ENCODE data around the gene NTN1.

NTN1 gene

DNA sequence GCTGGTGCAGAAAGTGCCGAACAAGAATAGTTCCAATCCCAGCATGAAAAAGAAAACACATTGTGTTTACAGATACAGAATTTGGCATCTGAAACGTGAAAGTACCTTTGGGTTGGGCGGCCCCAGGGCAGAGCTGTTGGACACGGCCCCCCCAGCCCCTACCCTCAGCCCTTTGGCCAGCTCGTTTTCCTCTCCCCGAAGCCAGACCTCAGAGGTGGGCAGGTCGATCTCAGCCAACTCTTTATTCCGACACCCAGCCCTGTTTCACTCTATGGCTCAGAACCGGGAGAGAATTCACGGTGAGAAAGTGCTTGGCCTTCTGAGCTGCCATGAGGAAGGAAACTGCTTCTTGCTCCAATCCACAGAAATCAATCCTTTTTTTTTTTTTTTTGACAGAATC lies 11.3 kb downstream of the NTN1 start:
- H3K4me3 ChIP-seq (ENCODE audit: low read depth in 1 of 5, low read length in 5 of 5): no peak overlapping the region
- H3K36me3 ChIP-seq (ENCODE audit: control insufficient read depth in 5 of 5, insufficient read depth in 5 of 5, low read length in 5 of 5): no peaks in the 10 kb centered on the region
- H3K9ac ChIP-seq (ENCODE audit: low read length in 5 of 5): no peak overlapping the region
- no peaks in the 10 kb centered on the region for H3K4me1 ChIP-seq (ENCODE audit: control insufficient read depth in 5 of 5, insufficient read depth in 5 of 5, low read length in 5 of 5)
- H3K27me3 ChIP-seq (ENCODE audit: control insufficient read depth in 5 of 5, insufficient read depth in 4 of 5, low read length in 5 of 5): peaks cover 0 to 6% (median 0%) of the 10 kb centered on the region in 5 donors
- H3K27ac ChIP-seq (ENCODE audit: low read depth, low read length): no peak overlapping the region
- H3K9me3 ChIP-seq (ENCODE audit: control insufficient read depth in 5 of 5, low read length in 5 of 5): peaks cover 0 to 8% (median 0%) of the 10 kb centered on the region in 5 donors

DNA sequence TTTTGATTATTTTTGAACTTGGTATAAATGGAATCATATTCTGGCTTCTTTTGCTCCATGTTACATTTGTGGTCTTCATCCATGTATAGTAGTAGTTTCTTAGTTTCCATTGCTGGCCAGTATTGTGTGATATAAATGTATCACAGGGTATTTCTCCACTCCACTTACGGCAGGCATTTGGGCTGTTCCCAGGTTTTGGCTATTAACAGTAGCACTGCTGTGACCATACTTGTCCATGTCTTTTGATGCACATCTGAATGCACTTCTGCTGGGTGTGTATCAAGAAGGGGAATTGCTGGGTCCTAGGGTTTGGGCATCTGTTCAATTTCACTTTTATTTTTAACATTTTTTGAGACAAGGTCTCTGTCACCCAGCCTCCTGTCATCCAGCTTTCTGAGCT lies 13.9 kb downstream of the NTN1 start:
- peaks cover 0 to 4% (median 0%) of the 10 kb centered on the region in 5 donors for H3K27me3 ChIP-seq (ENCODE audit: control insufficient read depth in 5 of 5, insufficient read depth in 4 of 5, low read length in 5 of 5)
- H3K27ac ChIP-seq (ENCODE audit: low read depth, low read length): no peak overlapping the region
- no peaks in the 10 kb centered on the region for H3K4me1 ChIP-seq (ENCODE audit: control insufficient read depth in 5 of 5, insufficient read depth in 5 of 5, low read length in 5 of 5)
- no peaks in the 10 kb centered on the region for H3K36me3 ChIP-seq (ENCODE audit: control insufficient read depth in 5 of 5, insufficient read depth in 5 of 5, low read length in 5 of 5)
- H3K9ac ChIP-seq (ENCODE audit: low read length in 5 of 5): no peak overlapping the region
- H3K4me3 ChIP-seq (ENCODE audit: low read depth in 1 of 5, low read length in 5 of 5): no peak overlapping the region
- H3K9me3 ChIP-seq (ENCODE audit: control insufficient read depth in 5 of 5, low read length in 5 of 5): peaks cover 0 to 11% (median 6%) of the 10 kb centered on the region in 5 donors

DNA sequence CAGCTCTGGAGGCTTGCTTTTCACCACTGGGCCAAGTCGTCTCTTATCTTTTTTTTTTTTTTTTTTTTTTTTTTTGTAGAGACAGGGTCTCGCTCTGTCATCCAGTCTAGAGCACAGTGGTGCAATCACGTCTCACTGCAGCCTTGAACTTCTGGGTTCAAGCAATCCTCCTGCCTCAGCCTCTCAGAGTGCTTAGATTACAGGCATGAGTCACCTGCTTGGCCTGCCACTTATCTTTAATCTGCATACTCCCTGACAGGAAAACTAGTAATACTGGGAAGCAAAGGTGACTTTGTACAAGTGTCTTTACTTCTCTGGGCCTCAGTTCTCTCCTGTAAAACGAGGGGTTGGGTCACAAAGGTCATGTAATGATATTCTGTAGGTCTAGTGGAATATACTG lies 15.0 kb downstream of the NTN1 start:
- Histone ChIP-seq H3K27ac (ENCODE audit: low read depth, low read length) (no peak overlapping the region), H3K4me3 (ENCODE audit: low read depth in 1 of 5, low read length in 5 of 5) (no peak overlapping the region), H3K4me1 (ENCODE audit: control insufficient read depth in 5 of 5, insufficient read depth in 5 of 5, low read length in 5 of 5) (no peaks in the 10 kb centered on the region)

DNA sequence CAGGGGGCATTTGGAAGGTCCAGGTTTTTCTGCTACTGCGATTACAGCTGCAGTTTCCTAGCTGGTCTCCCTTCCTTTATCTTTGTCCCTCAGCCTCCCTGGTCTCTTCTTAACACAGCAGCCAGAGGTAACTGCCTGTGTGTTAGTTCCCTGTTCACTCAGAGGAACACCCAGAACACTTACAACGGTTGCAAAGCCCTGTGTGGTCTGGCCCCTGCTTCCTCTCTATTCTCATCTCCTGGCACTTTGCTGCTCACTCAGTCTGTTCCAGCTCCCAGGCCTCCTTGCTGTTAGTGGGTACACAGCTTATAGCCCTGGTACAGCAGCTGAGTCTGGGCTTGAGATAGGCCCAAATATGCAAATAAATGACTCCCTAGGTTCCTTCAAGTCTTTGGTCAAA lies 16.4 kb downstream of the NTN1 start:
- H3K9ac ChIP-seq (ENCODE audit: low read length in 5 of 5): no peak overlapping the region
- no peak overlapping the region for H3K27ac ChIP-seq (ENCODE audit: low read depth, low read length)
- no peaks in the 10 kb centered on the region for H3K4me1 ChIP-seq (ENCODE audit: control insufficient read depth in 5 of 5, insufficient read depth in 5 of 5, low read length in 5 of 5)
- H3K27me3 ChIP-seq (ENCODE audit: control insufficient read depth in 5 of 5, insufficient read depth in 4 of 5, low read length in 5 of 5): no peaks in the 10 kb centered on the region
- no peak overlapping the region for H3K4me3 ChIP-seq (ENCODE audit: low read depth in 1 of 5, low read length in 5 of 5)
- peaks cover 0 to 11% (median 6%) of the 10 kb centered on the region in 5 donors for H3K9me3 ChIP-seq (ENCODE audit: control insufficient read depth in 5 of 5, low read length in 5 of 5)
- no peaks in the 10 kb centered on the region for H3K36me3 ChIP-seq (ENCODE audit: control insufficient read depth in 5 of 5, insufficient read depth in 5 of 5, low read length in 5 of 5)

More for the DNA sequence above, 15.0 kb downstream of the NTN1 start:
- Histone ChIP-seq H3K27me3 (ENCODE audit: control insufficient read depth in 5 of 5, insufficient read depth in 4 of 5, low read length in 5 of 5) (no peaks in the 10 kb centered on the region), H3K9me3 (ENCODE audit: control insufficient read depth in 5 of 5, low read length in 5 of 5) (peaks cover 0 to 11% (median 6%) of the 10 kb centered on the region in 5 donors), H3K9ac (ENCODE audit: low read length in 5 of 5) (no peak overlapping the region), H3K36me3 (ENCODE audit: control insufficient read depth in 5 of 5, insufficient read depth in 5 of 5, low read length in 5 of 5) (no peaks in the 10 kb centered on the region)

- Histone ChIP-seq H3K9me3 (ENCODE audit: control insufficient read depth in 5 of 5, low read length in 5 of 5) (peaks cover 0 to 11% (median 6%) of the 10 kb centered on the region in 5 donors), H3K4me3 (ENCODE audit: low read depth in 1 of 5, low read length in 5 of 5) (no peak overlapping the region), H3K27ac (ENCODE audit: low read depth, low read length) (no peak overlapping the region)
Observed at GRCh38 chr17:9038380-9038779, 17.1 kb downstream of the NTN1 start.

GRCh38 chr17:9044772-9045463 lies 23.6 kb downstream of the NTN1 start:
- no peak overlapping the region for H3K27ac ChIP-seq (ENCODE audit: low read depth, low read length)
- H3K27me3 ChIP-seq (ENCODE audit: control insufficient read depth in 5 of 5, insufficient read depth in 4 of 5, low read length in 5 of 5): peaks cover 0 to 5% (median 0%) of the 10 kb centered on the region in 5 donors
- H3K9ac ChIP-seq (ENCODE audit: low read length in 5 of 5): no peak overlapping the region
- H3K36me3 ChIP-seq (ENCODE audit: control insufficient read depth in 5 of 5, insufficient read depth in 5 of 5, low read length in 5 of 5): no peaks in the 10 kb centered on the region
- peaks cover 0 to 3% (median 0%) of the 10 kb centered on the region in 5 donors for H3K4me1 ChIP-seq (ENCODE audit: control insufficient read depth in 5 of 5, insufficient read depth in 5 of 5, low read length in 5 of 5)
- H3K9me3 ChIP-seq (ENCODE audit: control insufficient read depth in 5 of 5, low read length in 5 of 5): peaks cover 0 to 12% (median under 1%) of the 10 kb centered on the region in 5 donors
- H3K4me3 ChIP-seq (ENCODE audit: low read depth in 1 of 5, low read length in 5 of 5): no peak overlapping the region

More at GRCh38 chr17:9038380-9038779, 17.1 kb downstream of the NTN1 start:
- Histone ChIP-seq H3K9ac (ENCODE audit: low read length in 5 of 5) (no peak overlapping the region), H3K4me1 (ENCODE audit: control insufficient read depth in 5 of 5, insufficient read depth in 5 of 5, low read length in 5 of 5) (no peaks in the 10 kb centered on the region), H3K36me3 (ENCODE audit: control insufficient read depth in 5 of 5, insufficient read depth in 5 of 5, low read length in 5 of 5) (no peaks in the 10 kb centered on the region), H3K27me3 (ENCODE audit: control insufficient read depth in 5 of 5, insufficient read depth in 4 of 5, low read length in 5 of 5) (no peaks in the 10 kb centered on the region)

GRCh38 chr17:9050801-9051401 lies 29.6 kb downstream of the NTN1 start:
- Histone ChIP-seq H3K4me1 (ENCODE audit: control insufficient read depth in 5 of 5, insufficient read depth in 5 of 5, low read length in 5 of 5) (no peaks in the 10 kb centered on the region), H3K27me3 (ENCODE audit: control insufficient read depth in 5 of 5, insufficient read depth in 4 of 5, low read length in 5 of 5) (peaks cover 0 to 7% (median 0%) of the 10 kb centered on the region in 5 donors), H3K9me3 (ENCODE audit: control insufficient read depth in 5 of 5, low read length in 5 of 5) (peaks cover 0 to 16% (median 2%) of the 10 kb centered on the region in 5 donors), H3K4me3 (ENCODE audit: low read depth in 1 of 5, low read length in 5 of 5) (no peak overlapping the region), H3K9ac (ENCODE audit: low read length in 5 of 5) (no peak overlapping the region), H3K27ac (ENCODE audit: low read depth, low read length) (no peak overlapping the region), H3K36me3 (ENCODE audit: control insufficient read depth in 5 of 5, insufficient read depth in 5 of 5, low read length in 5 of 5) (no peaks in the 10 kb centered on the region)

GRCh38 chr17:9051561-9051960 lies 30.3 kb downstream of the NTN1 start:
- Histone ChIP-seq H3K9me3 (ENCODE audit: control insufficient read depth in 5 of 5, low read length in 5 of 5) (peaks cover 0 to 14% (median 2%) of the 10 kb centered on the region in 5 donors), H3K4me1 (ENCODE audit: control insufficient read depth in 5 of 5, insufficient read depth in 5 of 5, low read length in 5 of 5) (no peaks in the 10 kb centered on the region), H3K9ac (ENCODE audit: low read length in 5 of 5) (no peak overlapping the region), H3K27me3 (ENCODE audit: control insufficient read depth in 5 of 5, insufficient read depth in 4 of 5, low read length in 5 of 5) (peaks cover 0 to 5% (median 0%) of the 10 kb centered on the region in 5 donors), H3K27ac (ENCODE audit: low read depth, low read length) (no peak overlapping the region), H3K4me3 (ENCODE audit: low read depth in 1 of 5, low read length in 5 of 5) (no peak overlapping the region), H3K36me3 (ENCODE audit: control insufficient read depth in 5 of 5, insufficient read depth in 5 of 5, low read length in 5 of 5) (no peaks in the 10 kb centered on the region)

DNA sequence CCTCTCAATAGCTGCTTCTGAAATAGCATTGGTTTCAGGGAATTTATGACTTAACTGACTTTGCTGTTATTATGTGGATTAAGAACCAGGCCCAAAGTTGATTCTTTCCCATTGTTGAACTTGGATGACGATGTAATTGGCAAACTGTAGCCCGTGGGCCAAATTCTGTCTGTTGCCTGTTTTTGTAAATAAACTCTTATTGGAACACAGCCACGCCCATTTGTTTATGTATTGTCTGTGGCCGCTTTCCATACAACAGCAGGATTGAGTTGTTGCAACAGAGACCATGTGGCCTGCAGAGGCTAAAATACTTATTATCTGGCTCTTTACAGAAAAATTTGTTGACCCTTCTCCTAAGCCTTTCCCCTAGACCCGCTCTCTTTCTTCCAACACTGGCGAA lies 31.6 kb downstream of the NTN1 start:
- H3K9me3 ChIP-seq (ENCODE audit: control insufficient read depth in 5 of 5, low read length in 5 of 5): peaks cover 0 to 13% (median 2%) of the 10 kb centered on the region in 5 donors
- no peaks in the 10 kb centered on the region for H3K4me1 ChIP-seq (ENCODE audit: control insufficient read depth in 5 of 5, insufficient read depth in 5 of 5, low read length in 5 of 5)
- no peak overlapping the region for H3K27ac ChIP-seq (ENCODE audit: low read depth, low read length)
- no peak overlapping the region for H3K4me3 ChIP-seq (ENCODE audit: low read depth in 1 of 5, low read length in 5 of 5)
- no peak overlapping the region for H3K9ac ChIP-seq (ENCODE audit: low read length in 5 of 5)
- no peaks in the 10 kb centered on the region for H3K36me3 ChIP-seq (ENCODE audit: control insufficient read depth in 5 of 5, insufficient read depth in 5 of 5, low read length in 5 of 5)
- peaks cover 0 to 5% (median 0%) of the 10 kb centered on the region in 5 donors for H3K27me3 ChIP-seq (ENCODE audit: control insufficient read depth in 5 of 5, insufficient read depth in 4 of 5, low read length in 5 of 5)

- Histone ChIP-seq H3K27ac (ENCODE audit: low read depth, low read length) (no peak overlapping the region), H3K27me3 (ENCODE audit: control insufficient read depth in 5 of 5, insufficient read depth in 4 of 5, low read length in 5 of 5) (peaks cover 0 to 5% (median 0%) of the 10 kb centered on the region in 5 donors), H3K36me3 (ENCODE audit: control insufficient read depth in 5 of 5, insufficient read depth in 5 of 5, low read length in 5 of 5) (no peaks in the 10 kb centered on the region), H3K9ac (ENCODE audit: low read length in 5 of 5) (no peak overlapping the region), H3K4me1 (ENCODE audit: control insufficient read depth in 5 of 5, insufficient read depth in 5 of 5, low read length in 5 of 5) (no peaks in the 10 kb centered on the region), H3K9me3 (ENCODE audit: control insufficient read depth in 5 of 5, low read length in 5 of 5) (peaks cover 0 to 8% (median under 1%) of the 10 kb centered on the region in 5 donors), H3K4me3 (ENCODE audit: low read depth in 1 of 5, low read length in 5 of 5) (no peak overlapping the region)
Observed at GRCh38 chr17:9053406-9053805, 32.1 kb downstream of the NTN1 start.

Measured in subcutaneous abdominal adipose tissue (tissue), 5 donors.